Stimulated activated CD8-positive, alpha-beta memory T cell treated with anti-CD3 and anti-CD28 coated beads, Interleukin-15, amount 100 ng/mL, for 4 hours (primary cell): ENCODE data around the gene IFI16.
"Not testable (repeated sequence)": the region's sequence is repeated elsewhere in the genome, so short reads cannot be mapped to it uniquely, and the experiment has no call there.

Source experiments
- DNase-seq, 2 donors: peaks; one replicate each; pipeline ENCODE4 v3.0.0-alpha.2; 2020; ENCODE audit warnings: low read depth in 2 of 2

Gene IFI16

DNA sequence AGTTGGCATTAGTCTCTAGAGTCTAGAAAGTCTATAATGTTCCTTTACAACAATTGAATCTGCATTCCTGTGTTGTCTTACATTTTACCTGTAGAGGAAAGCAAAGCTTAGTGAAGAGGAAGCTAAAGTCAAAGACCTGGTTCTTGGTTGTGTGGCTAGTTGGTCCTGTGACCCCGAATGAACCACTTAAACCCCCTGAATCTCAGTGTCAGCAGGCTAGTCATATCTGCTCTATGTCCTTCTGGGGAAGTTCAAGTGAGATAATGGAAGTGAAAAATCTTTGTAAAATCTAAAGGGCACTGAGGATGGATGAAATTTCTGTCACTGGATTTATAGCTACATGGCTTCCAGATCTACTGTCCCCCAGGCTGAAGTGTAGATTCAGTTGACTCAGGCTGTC is 90.9 kb downstream of the IFI16 start:
- DNase-seq: no peak

DNA sequence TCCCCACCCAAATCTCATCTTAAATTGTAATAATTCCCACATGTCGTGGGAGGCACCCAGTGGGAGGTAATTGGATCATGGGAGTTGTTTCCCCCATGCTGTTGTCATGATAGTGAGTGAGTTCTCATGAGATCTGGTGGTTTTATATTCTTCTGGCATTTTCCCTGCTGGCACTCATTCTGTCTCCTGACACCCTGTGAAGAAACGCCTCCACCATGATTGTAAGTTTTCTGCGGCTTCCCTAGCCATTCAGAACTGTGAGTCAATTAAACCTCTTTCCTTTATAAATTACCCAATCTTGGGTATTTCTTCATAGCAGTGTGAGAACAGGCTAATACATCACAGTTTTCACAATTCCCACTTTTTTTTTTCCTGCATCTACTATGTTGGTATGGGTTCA is 93.3 kb downstream of the IFI16 start:
- DNase-seq: not testable (repeated sequence)
